ENCODE data around the gene R3HDML. TPM values are rescaled to one million over a fixed set of nuclear protein-coding genes. Genes with fewer than 3 reads are reported as not detected.

Gene R3HDML
- total RNA-seq, 1 donor from 2014 or later = not detected

DNA sequence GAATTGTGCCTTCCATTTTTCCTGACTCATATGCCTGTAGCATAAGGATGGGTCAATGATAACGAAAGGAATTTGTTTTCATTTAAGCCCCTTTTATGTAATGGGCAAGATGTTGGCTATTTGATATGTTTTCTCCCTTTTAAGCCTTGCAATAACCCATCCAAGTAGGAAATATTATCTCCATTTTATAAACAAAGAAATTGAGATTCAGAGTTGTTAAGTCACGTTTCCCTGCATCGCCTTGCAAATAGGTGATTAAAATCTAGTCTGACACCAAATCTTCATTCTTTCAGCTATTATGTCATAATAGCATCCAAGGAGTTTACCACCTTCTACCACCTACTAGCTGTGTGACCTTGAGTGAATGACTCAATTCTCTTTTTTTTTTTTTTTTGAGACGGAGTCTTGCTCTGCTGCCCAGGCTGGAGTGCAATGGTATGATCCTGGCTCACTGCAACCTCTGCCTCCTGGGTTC is 25.7 kb downstream of the R3HDML start:
- intact Hi-C loops (cut with micrococcal nuclease) = no loop called here

DNA sequence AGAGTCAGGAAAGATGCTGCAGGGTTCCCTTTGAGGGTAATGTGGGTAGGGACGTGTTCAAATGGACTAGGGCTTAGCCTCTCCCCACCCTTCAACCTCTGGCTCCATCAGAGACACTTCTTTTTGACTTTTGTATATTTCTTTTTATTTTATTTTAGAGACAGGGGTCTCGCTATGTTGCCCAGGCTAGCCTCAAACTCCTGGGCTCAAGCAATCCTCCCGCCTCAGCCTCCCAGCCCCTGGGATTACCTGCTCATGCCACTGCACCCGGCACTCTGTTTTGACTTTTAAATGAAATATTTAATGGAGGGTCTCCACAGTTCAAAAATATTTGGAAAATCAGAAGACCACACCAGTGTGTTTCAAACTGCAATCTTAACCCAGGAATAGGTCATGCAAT is 27.2 kb downstream of the R3HDML start:
- intact Hi-C loops (cut with micrococcal nuclease) = no loop called here

DNA sequence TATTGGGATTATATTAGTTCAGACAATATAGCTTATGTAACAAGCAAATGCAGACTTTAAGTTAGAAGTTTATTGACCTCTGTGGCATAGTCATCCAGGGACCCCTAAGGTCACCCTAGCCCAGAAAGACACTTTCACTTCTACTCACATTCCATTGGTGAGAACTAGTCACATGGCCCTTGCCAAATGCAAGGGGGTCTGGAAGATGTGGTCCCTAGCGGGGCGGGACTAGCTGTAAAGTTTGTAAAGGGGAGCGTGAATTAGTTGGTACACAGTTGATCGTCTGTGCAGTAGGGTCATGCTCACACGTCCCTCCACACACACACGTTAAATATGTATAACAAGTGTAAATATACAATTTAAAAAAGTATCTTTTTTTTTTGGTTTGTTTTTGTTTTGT is 27.9 kb downstream of the R3HDML start:
- intact Hi-C loops (cut with micrococcal nuclease) = no loop called here

DNA sequence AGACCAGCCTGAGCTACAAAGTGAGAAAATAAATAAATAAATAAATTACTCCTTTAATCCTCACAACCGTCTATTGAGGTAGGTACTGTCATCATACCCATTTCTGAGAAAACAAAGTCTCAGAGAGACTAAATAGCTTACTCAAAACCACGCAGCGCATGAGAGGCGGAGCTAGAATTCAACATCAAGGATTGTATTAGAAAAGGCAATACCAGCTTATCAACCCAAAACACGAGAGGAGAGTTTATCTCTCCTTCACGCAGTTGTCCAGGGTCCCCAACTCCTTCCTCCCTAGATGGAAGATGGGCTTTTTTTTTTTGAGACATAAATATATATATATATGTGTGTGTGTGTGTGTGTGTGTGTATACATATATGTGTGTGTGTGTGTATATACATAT is 30.9 kb downstream of the R3HDML start:
- intact Hi-C loops (cut with micrococcal nuclease) = no loop called here

DNA sequence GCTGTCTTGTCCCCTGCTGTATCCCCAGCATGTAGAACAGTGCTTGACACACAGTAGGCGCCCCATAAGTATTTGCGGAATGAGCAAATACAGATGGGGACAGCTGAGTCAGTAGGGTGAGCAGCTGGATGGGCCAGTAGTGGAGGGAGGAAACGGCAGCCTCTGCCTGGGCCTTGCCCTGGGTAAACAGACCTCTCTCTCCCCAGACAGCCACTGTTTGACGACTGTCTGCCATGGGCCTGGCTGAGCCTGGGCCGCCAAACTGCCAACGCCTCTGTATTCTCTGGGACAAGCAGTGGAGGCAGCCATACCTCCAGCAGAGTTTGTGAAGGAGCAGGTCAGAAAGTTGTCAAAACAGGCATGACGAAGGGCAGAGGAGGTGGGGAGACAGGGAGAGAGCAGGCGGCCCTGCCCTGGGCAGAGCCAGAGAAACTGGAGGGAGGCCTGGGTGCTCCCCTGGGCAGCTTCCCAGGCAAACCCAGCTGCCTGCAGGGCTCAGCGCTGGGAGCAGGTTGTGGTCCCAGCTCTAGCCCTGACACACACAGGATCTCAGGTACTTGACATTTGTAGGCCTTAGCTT is 33.9 kb downstream of the R3HDML start:
- intact Hi-C loops (cut with micrococcal nuclease) = no loop called here

DNA sequence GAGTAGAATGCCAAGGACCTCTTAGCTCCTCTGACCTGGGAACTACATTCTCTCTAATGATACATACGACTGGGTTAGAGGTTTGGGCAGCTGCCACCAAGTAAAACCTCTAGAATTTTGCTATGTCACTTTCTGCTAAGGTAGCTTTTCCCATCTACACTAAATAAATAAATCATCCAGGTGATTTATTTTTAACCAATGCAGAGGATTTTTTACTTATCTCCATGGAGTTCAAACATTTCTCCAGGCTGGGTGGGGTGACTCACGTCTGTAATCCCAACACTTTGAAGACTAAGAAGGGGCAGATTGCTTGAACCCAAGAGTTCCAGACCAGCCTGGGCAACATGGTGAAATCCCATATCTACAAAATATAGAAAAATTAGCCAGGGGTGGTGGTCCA is 45.8 kb downstream of the R3HDML start:
- intact Hi-C loops (cut with micrococcal nuclease) = no loop called here

DNA sequence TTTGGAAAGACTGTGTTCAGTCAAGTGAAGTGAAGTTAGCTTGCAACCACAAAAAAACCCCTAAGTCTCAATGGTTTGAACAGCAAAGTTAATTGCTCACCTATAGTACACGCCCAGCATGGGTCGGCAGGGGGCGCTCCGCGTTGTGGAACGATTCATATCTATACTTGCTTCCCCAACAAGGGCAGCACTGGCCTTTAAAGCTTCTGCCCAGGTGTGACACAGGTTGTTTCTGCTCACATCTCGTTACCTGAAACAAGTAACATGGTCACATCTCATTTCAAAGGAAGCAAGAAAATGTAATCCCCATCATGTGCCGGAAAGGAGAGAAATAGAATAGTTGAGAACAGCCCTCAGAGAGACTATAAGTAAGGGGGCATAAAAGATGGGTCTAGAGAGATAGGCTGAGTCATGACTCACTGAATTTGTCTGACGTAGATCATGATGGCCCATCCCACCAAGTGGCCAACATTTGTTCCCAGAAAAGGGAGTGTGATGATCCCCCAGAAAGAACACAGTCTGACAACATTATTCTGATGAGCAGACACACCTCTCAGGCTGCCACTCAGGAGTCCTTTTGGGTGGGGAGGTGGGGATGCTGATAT is 47.7 kb downstream of the R3HDML start:
- intact Hi-C loops (cut with micrococcal nuclease) = loop anchor here (1.0 to 2.0 kb wide), 3 partner anchors 74 to 349 kb away; partner anchors contain the start of gene FITM2

DNA sequence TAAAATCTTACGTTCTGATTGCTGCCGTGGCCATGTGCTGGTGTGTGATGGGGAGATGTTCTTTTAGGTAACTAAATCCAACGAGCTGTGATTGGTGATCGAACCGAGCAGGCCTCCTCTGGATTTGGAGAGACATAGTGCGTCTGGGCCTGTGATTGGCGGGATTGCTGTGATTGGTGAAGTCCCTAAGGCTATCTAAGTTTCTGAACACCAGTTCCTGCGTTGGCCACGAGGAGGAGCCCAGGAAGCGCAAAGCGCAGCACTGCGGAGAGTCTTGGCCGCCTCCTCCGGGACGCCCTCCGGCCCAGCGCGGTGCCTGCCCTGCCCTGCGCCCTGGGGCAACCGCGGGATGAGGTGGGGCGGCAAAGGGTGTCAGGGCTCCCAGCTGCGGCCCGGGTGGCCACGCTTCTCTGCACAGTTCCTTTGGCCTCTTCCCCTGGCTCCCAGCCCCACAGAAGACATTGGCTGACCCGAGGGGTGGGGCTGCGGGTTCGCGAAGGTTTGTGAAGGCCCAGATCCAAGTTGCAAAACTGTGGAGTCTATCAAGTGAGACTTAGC is 51.7 kb downstream of the R3HDML start:
- intact Hi-C loops (cut with micrococcal nuclease) = loop anchor here (1.0 kb wide), 1 partner anchor 222 kb away; no protein-coding TSS in a partner anchor

DNA sequence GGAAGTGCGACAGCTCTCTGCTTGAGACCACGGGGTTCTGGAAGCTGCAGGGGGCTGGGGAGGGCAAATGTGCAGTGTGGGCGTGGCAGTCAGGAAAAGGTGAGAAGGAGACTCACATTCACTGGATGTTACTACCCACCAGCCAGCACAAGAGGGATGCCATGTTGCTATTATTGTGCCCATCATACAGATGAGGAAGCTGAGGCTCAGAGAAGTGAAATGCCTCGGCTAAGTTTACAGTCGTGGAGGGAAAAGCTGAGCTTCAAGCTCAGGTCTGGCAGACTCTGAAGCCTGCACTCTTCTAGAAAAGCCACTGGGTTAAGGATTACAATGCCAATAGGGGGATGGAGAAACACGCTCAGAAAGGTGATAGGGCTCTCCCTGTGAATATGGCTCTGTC is 53.0 kb downstream of the R3HDML start:
- intact Hi-C loops (cut with micrococcal nuclease) = no loop called here

DNA sequence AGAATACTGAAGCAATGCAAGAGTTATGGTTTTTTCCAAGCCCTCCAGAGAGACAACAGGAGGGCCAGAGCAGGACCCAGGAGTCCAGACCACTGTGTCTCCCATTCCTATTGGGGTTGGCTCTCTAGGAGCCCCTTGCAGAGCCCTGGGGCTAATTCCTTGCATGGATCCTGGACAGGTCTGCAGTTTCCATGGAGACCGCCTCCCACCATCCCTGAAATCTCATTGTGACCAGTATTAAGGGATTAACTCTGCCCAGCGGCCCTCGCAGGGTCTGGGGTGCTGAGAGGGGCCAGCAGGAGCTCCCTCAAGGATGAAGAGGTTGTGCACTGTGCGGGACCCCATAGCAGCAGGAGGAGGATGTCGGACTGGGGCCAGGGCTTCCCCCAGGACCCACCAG is 53.4 kb downstream of the R3HDML start:
- intact Hi-C loops (cut with micrococcal nuclease) = no loop called here

DNA sequence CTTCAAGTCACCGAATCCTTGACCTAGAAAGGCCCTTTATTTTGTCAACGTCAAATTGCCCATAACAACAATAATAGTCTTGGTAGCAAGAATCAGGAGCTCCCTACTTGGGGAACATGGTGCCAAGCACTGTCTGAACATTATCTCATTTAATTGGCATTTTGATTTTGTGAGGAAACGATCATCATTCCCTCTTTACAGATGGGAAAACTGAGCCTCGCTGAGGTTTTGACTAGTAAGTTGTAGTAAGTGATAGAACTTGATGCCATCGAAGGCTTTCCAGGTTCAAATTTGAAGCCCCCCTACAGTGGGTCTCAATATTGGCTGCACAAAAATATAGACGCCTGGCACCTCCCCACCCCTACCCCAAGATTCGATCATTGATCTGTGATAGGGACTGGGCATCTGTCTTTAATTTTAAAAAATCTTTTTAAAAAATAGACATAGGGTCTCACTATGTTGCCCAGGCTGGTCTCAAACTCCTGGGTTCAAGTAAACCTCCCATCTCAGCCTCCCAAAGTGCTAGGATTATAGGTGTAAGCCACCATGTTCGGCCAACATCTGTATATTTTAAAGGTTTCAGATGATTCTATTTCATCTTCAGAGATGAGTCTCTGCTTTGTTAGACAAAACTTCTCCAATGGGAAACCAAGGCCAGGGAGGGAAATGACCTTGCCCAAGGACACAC is 55.4 kb downstream of the R3HDML start:
- intact Hi-C loops (cut with micrococcal nuclease) = no loop called here

DNA sequence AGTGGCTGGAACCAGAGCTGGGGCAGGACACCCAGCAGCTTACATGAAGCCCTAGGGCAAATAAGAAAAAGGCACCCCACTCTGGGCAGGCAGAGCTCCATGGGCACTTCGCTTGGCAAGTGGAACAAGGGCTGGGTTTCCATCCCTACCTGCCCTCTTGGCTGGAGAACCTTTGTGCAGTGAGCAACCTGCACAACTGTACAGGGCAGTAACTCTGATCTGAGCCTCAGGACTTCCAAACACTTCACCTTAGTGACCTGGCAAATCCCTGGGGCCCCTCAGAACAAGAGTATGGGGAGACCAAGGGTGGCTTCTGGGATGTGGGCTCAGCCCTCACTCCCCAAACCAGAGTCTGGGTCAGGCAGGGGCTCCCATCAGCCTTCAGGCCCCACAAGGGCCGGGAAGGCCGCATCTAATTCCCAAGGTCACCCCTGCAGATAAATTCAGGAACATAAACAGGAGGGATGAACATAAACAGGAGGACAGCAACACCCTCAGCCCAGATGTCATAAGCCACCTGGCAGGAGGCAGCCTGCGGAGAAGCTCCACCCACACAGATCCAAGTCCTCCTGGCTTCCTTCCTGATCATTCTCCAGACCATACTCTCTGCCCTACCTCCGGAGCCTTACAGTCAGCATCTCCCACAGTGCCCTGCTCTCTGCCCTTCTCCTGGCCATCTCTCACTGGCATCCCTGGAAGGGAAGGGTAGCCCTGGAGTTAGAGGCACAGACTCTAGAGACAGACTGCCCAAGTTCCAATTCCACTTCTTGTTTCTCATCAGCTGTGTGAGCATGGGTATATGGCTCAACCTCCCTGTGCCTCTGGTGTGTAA is 56.1 kb downstream of the R3HDML start:
- intact Hi-C loops (cut with micrococcal nuclease) = no loop called here

DNA sequence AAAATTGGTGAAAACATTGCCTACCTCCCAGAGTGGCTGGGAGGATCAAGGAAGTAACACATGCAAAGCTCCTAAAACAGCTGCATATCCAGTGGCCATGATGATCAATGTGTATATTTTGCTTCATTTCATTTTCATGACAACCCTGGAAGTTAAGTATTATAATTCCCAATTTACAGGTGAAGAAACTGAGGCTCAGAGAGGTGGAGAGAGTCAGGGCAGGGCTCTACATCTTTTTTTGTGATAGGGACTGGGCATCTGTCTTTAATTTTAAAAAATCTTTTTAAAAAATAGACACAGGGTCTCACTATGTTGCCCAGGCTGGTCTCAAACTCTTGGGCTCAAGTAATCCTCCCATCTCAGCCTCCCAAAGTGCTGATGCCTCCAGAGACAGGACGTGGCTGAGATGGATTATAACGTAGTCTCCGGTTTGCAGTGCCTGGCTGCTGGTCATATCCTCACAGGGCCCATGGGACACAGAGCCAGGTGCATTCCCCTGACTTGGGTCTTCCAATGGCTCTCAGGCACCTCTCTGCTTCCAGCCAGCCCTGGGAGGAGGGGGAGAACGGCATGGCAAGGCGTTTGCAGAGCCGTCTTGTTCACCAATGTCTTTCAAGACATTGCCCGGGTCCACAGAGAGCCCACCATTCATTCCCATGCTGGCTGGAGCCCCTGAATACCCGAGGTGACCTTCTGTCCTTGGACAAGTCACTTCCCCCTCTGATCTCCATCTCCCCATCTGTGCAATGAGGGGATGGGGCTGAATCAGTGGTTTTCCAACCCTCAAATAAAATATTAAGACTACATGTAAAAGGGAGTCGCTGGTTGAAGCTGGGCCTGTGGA is 57.0 kb downstream of the R3HDML start:
- intact Hi-C loops (cut with micrococcal nuclease) = no loop called here

DNA sequence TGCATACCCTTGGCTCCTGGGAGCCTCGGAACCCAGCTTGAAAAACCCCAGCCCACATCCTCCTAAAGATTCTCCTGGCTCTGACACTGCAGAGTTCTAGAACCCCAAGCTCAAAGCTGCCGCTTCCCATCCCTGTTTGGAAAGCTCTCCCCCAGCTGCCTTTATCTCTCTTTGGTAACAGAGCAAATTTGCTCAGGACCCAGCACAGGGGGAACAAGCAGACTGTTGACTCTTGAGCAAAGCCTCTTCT is 57.5 kb downstream of the R3HDML start:
- intact Hi-C loops (cut with micrococcal nuclease) = no loop called here

DNA sequence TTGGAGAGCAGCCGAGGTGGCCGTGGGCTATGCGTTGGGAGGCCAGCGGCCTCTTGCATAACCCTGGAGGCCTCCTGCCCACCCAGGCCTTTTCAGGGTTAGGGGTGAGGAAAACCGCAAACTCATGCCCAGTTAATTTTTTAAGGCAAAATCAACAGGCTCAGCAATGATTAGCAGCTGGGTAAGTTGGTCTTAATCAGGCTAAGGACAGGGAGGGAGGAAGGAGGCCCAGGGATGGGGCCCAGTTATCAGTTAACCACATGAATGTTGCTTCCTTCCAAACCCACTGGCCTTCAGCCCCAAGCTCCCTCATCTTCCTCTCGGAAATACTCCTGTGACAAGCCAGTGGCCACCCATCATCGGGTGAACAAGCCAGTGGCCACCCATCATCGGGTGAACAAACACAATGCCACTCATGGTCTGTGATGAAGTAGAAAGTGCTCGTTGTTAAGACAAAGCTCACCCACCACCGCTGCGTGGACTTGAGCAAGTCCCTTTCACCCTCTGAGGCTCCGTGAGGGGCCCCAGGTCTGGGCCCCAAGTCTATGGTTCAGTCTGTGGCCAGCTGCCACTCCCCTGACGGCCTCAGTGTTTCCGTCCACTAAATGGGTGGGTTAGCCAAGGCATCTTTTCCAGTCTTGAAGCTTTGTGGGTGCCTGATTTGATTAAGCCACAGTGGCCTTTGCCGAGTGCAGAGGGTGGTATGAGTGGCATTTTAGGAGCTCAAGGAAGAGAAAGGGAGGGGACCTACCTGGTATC is 58.0 kb downstream of the R3HDML start:
- intact Hi-C loops (cut with micrococcal nuclease) = no loop called here

DNA sequence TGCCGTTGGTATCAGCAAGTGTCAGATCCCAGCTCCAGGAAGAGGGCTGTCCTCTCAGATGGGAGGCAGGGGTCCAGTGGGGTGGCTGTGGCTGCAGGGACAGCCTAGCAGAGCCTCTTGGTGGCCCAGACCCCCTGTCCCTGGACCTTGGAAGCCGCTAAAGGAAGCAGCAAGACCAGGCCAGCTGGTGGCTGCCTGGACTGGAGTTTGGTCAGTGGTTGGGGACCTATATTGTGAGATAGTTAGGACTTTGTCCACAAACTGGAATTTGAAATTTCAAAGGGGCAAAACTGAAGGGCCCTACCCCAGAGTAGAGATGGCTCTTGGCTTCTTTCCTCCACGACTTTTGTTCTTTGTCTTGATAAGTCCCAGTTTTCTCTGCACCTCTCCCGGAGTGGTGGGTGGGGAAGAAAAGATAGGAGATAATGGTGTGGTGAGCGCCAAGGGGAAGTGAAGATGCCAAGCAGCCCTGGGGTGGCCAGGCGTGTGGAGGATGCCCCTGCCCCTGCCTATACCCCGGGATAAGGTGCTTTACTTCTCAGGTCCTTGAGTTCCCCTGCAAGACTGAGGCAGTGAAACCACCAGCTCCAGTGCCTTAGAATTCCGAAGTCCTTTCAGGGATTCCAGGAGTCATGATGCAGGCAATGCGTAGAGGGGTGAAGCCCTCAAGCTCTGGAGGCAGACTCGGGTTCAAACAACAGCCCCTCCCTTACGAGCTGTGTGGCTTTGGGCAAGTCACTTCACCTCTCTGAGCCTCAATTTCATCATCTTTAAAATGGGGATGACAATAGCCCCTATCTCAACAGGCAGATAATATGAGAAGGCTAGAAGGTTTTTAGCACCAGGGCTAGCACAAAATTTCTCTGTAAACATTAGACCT is 58.9 kb downstream of the R3HDML start:
- intact Hi-C loops (cut with micrococcal nuclease) = no loop called here

DNA sequence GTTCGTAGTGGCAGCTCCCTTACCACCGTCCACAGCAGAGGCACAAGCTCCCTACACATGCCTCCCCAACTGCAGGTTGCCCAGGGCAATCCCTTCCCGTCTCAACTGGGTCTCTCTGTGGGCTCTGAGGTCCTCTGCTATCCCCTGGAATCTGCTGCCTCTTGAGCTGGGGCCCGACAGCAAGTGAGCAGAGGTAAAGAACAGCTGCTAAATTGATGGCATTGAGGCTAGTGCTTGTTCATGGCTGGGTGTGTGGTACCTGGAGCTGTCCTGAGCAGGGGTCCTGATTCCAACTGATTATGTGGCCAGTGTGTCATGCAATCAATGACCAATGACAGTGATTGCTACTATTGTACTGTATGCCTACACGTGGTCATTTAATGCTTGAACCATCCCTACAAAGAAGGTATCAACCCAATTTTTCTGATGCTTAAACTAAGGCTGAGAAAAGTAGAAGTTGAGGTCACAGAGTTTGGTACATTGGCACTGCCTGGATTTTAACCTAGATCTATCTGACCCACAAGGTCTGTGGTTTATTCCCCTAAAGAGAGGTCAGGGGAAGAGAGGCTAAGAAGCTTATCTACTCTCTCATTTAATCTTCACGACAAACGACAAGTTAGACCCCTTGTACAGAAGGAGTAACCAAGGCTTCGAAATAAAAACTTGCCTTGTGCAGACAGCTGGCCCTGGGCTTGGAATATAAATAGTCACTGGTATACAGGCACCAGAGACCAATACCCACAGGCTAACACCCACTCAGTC is 59.7 kb downstream of the R3HDML start:
- intact Hi-C loops (cut with micrococcal nuclease) = no loop called here

DNA sequence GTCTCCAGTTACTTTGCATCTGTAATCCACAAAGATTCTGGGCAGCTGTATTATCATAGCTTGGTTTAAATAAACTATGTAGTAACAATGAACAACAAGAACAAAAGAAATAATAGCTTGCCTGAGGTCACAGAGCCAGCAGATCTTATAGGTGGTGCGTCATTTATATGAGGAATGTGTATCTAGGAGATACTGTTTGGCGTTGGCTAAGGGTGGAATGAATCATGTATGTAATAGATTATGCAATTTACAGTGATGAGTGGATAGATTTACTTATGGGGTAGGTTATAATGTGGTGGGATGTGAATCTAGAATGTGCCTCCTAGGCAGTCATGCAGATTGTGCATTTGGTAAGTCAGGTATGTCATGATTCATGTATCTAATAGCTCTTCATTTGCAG is 61.5 kb downstream of the R3HDML start:
- intact Hi-C loops (cut with micrococcal nuclease) = no loop called here

All from T-helper 2 cell treated with Interferon-gamma antibody and Interleukin-4, amounts not matched to agents 100 ng/mL and 5 ng/mL, for 36 hours (primary cell).